ENCODE measurements around the gene KIDINS220. TPM values are rescaled to one million over a fixed set of nuclear protein-coding genes. Genes with fewer than 3 reads are reported as not detected.

The KIDINS220 gene
- total and polyA plus RNA-seq, 2 experiments from 2014 or later, result 12.8 to 38.2 TPM

DNA sequence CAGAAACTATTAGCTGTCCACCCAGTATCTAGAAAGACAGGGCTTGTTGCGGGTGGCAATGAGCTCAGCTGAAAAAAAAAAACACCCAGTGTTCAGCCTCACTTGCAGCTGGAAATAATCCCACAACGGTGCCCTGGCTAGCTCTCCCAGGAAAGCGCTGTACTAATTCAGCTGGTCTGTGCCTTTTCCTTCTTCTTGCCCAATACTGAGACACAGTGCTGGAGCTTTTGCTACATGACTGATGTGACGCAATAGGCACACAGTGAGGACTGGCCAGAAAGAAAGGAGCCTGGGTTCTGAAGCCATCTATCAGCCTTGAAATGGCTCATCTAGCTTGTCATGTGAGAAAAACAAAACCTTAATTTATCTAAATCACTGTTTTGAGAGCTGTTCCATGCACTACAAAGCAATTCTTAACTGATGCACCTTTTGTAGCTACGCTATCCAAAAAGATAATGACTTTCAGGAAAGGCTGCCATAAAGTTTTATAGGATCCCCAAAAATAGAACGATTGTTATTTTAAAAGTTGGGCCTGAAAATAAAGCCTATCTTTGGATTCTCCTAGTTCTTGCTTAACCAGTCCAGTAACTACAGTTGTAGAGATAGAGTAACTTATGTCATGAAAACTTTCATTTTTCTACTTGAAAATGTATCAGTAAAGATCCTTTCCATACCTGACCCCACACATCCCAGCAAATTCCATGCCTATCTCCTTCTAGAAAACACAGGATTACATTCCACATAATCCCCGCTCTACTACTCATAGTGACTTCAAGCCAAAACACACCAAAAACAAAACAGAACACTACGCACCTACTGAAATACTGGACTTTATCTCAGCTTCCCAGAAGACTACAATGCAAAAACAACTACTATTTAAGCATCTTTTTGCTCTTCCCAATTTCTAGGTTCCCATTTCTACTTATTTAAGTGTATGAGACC is 15.9 kb downstream of the KIDINS220 start:
- H3K9me3 Mint-ChIP-seq, result no peaks in the 10 kb centered on the region
- Histone ChIP-seq H3K36me3 (ENCODE audit: insufficient read depth) (no peaks in the 10 kb centered on the region), H4K20me1 (replicated peaks; ENCODE audit: insufficient read depth) (no peaks in the 10 kb centered on the region), H2AFZ (no peak overlapping the region), H3F3A (replicated peaks; ENCODE audit: low read depth) (no peaks in the 10 kb centered on the region), H3K27me3 (ENCODE audit: insufficient read depth) (no peaks in the 10 kb centered on the region), H3K9me2 (ENCODE audit: insufficient read depth) (no peaks in the 10 kb centered on the region), H3K4me1 (ENCODE audit: insufficient read depth) (no peaks in the 10 kb centered on the region), H3K4me3 (no peak overlapping the region), H3K79me2 (replicated peaks; ENCODE audit: insufficient read depth) (no peaks in the 10 kb centered on the region), H3K4me2 (no peak overlapping the region), H3K27ac (ENCODE audit: low read depth) (no peak overlapping the region)
- H3K4me3 Mint-ChIP-seq, result no peak overlapping the region
- TF ChIP-seq ZNF331 (CRISPR knock-in tag; IDR thresholded peaks at IDR 0.05; ENCODE audit: low read depth), result no peak
- TF ChIP-seq, protein P1, sequence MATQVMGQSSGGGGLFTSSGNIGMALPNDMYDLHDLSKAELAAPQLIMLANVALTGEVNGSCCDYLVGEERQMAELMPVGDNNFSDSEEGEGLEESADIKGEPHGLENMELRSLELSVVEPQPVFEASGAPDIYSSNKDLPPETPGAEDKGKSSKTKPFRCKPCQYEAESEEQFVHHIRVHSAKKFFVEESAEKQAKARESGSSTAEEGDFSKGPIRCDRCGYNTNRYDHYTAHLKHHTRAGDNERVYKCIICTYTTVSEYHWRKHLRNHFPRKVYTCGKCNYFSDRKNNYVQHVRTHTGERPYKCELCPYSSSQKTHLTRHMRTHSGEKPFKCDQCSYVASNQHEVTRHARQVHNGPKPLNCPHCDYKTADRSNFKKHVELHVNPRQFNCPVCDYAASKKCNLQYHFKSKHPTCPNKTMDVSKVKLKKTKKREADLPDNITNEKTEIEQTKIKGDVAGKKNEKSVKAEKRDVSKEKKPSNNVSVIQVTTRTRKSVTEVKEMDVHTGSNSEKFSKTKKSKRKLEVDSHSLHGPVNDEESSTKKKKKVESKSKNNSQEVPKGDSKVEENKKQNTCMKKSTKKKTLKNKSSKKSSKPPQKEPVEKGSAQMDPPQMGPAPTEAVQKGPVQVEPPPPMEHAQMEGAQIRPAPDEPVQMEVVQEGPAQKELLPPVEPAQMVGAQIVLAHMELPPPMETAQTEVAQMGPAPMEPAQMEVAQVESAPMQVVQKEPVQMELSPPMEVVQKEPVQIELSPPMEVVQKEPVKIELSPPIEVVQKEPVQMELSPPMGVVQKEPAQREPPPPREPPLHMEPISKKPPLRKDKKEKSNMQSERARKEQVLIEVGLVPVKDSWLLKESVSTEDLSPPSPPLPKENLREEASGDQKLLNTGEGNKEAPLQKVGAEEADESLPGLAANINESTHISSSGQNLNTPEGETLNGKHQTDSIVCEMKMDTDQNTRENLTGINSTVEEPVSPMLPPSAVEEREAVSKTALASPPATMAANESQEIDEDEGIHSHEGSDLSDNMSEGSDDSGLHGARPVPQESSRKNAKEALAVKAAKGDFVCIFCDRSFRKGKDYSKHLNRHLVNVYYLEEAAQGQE (IDR thresholded peaks at IDR 0.05; ENCODE audit: unreplicated experiment), result no peak
- no peak for TF ChIP-seq ZNF114 (CRISPR knock-in tag; IDR thresholded peaks at IDR 0.05)
- no peak for DNase-seq (ENCODE audit: low spot score)
- no peak for ATAC-seq
- H3K36me3 Mint-ChIP-seq (ENCODE audit: low read depth), result peaks cover 10% of the 10 kb centered on the region
- H3K4me1 Mint-ChIP-seq, result no peaks in the 10 kb centered on the region
- H3K27ac Mint-ChIP-seq, result peak overlapping the region; percentile 19
- H3K27me3 Mint-ChIP-seq (ENCODE audit: insufficient read depth, low read depth, poor library complexity), result no peaks in the 10 kb centered on the region

DNA sequence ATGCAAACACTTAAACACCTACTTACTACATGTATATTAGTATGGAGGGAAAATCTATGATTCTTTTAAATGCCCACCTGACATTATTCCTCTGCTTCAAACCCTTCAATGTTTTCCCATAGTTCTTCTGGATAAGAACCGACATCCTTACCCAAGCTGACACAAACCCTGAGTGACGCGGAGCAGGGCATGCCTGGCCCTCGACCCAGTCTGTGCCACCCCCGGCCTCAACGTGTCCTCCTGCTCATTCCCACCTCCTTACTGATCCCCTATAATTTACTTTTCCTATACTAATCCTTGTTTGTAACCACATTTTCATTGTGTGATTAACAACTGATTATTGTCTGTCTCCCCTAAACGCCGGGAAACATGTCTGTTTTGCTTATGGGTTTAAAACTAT is 17.5 kb downstream of the KIDINS220 start:
- H3K36me3 ChIP-seq (ENCODE audit: insufficient read depth), result no peaks in the 10 kb centered on the region

More for the DNA sequence above, 17.5 kb downstream of the KIDINS220 start:
- no peak overlapping the region for H3K4me3 ChIP-seq
- no peaks in the 10 kb centered on the region for H3K4me1 ChIP-seq (ENCODE audit: insufficient read depth)
- H3K4me1 Mint-ChIP-seq, result no peaks in the 10 kb centered on the region
- H3F3A ChIP-seq (replicated peaks; ENCODE audit: low read depth), result no peaks in the 10 kb centered on the region
- no peaks in the 10 kb centered on the region for H3K27me3 Mint-ChIP-seq (ENCODE audit: insufficient read depth, low read depth, poor library complexity)
- no peak overlapping the region for H3K27ac Mint-ChIP-seq
- no peaks in the 10 kb centered on the region for H3K27me3 ChIP-seq (ENCODE audit: insufficient read depth)
- H3K4me2 ChIP-seq, result no peak overlapping the region
- H3K36me3 Mint-ChIP-seq (ENCODE audit: low read depth), result peaks cover 4% of the 10 kb centered on the region
- ATAC-seq, result no peak
- H4K20me1 ChIP-seq (replicated peaks; ENCODE audit: insufficient read depth), result no peaks in the 10 kb centered on the region; the same call in 1 of the 2 replicates
- DNase-seq (ENCODE audit: low spot score), result no peak
- TF ChIP-seq CREB1 (CRISPR knock-in tag; IDR thresholded peaks at IDR 0.05; ENCODE audit: low read depth) (no peak), EZH2 (IDR thresholded peaks at IDR 0.05; ENCODE audit: low read depth, unreplicated experiment) (no peak)
- TF ChIP-seq, protein P1 (IDR thresholded peaks at IDR 0.05; ENCODE audit: unreplicated experiment), result no peak
- TF ChIP-seq, protein P2, sequence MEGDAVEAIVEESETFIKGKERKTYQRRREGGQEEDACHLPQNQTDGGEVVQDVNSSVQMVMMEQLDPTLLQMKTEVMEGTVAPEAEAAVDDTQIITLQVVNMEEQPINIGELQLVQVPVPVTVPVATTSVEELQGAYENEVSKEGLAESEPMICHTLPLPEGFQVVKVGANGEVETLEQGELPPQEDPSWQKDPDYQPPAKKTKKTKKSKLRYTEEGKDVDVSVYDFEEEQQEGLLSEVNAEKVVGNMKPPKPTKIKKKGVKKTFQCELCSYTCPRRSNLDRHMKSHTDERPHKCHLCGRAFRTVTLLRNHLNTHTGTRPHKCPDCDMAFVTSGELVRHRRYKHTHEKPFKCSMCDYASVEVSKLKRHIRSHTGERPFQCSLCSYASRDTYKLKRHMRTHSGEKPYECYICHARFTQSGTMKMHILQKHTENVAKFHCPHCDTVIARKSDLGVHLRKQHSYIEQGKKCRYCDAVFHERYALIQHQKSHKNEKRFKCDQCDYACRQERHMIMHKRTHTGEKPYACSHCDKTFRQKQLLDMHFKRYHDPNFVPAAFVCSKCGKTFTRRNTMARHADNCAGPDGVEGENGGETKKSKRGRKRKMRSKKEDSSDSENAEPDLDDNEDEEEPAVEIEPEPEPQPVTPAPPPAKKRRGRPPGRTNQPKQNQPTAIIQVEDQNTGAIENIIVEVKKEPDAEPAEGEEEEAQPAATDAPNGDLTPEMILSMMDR (conservative IDR thresholded peaks at IDR 0.05; ENCODE audit: low read depth in 2 of 2), result no peak
- no peaks in the 10 kb centered on the region for H3K79me2 ChIP-seq (replicated peaks; ENCODE audit: insufficient read depth)
- no peak overlapping the region for H3K27ac ChIP-seq (ENCODE audit: low read depth)
- no peaks in the 10 kb centered on the region for H3K9me3 Mint-ChIP-seq
- no peaks in the 10 kb centered on the region for H3K9me2 ChIP-seq (ENCODE audit: insufficient read depth)
- H2AFZ ChIP-seq, result no peak overlapping the region
- H3K4me3 Mint-ChIP-seq, result no peak overlapping the region

Measured in GM23338 (cell line).